ENCODE measurements around the gene KIF21B. TPM values are rescaled to one million over a fixed set of nuclear protein-coding genes. Genes with fewer than 3 reads are reported as not detected.
"Not testable (repeated sequence)": the region's sequence is repeated elsewhere in the genome, so short reads cannot be mapped to it uniquely, and the experiment has no call there.

Gene KIF21B
- total RNA-seq, 1 donor from 2014 or later, result 0.43 TPM

DNA sequence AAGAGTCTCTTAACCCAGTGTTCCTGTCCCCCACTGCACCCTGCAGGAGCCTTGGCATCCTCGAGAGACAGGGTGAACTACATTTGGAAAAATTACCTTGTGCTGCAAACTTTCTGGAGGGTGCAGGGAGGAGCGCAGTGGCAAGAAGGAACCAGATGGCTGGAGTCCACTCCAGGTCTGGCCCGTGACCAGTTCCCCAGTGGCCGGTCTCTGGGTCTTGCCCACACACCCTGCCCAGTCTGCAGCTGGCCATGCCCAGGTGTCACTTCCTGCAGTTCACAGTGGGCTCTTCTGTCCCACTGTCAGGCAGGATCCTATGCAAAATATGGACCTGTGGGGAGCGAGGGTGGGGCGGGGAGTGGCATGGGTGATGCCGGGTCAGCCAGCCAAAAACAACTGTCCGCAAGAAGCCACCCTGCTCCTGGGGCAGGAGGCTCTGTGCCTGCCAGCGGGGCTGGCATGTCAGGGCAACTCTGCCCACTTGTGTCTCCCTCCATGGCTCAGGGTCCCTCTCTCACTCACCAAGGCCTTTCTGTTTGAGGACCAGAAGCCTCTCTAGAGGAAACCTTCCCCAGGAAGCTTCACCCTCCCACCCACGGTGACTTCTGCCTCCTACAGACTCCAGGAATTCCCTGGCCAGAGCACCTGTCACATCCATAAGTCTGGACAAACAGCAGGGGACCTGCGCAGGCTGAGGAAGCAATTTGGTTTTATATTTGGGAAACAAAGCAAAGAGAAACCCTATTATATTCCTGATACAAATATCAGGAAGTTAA lies 55.6 kb downstream of the KIF21B start:
- ATAC-seq (no peak), DNase-seq (ENCODE audit: missing footprints) (no peak)
- intact Hi-C loops (cut with DNase I), result no loop called here

- intact Hi-C loops (cut with DNase I), result no loop called here
Measured at GRCh38 chr1:200966934-200967333, 56.6 kb downstream of the KIF21B start.

DNA sequence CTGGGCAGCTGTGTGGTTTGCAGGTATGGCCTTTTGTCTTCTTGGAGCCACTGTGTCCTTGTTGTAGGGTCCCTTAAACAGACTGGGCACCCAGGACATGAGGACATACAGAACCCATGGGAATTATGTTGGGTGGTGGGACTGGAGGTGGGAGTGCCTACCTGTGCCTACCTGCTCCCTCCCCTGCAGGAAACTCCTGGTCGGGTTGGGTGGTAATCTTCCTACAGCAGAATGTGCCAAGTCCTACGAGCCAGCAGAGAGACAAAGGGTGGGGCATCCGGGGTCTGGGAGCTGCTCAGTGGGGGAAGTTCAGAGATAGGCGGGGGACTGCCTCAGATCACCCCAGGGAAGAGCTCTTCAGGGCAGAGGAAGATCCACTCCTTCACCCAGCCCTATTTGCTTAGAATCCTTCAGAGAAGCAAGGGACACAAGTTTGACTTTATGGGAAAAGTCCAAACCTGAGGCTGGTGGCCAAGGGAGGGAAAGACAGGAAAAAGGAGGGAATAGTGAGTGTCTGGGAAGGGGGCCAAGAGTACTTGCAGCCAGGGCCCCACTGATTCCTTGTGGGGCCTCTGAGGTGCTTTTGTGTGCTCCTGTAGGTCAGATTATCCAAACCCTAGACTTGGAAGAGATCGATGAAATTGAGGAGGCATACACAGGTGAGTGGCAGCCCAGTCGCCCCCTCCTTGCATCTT lies 58.3 kb downstream of the KIF21B start:
- ATAC-seq, result no peak
- DNase-seq (ENCODE audit: missing footprints), result no peak
- intact Hi-C loops (cut with DNase I), result no loop called here

More at GRCh38 chr1:200966934-200967333, 56.6 kb downstream of the KIF21B start:
- ATAC-seq, result no peak
- DNase-seq (ENCODE audit: missing footprints), result no peak

GRCh38 chr1:200963888-200964287 lies 59.6 kb downstream of the KIF21B start:
- ATAC-seq; DNase-seq (ENCODE audit: missing footprints); intact Hi-C loops (cut with DNase I): not testable (repeated sequence)

DNA sequence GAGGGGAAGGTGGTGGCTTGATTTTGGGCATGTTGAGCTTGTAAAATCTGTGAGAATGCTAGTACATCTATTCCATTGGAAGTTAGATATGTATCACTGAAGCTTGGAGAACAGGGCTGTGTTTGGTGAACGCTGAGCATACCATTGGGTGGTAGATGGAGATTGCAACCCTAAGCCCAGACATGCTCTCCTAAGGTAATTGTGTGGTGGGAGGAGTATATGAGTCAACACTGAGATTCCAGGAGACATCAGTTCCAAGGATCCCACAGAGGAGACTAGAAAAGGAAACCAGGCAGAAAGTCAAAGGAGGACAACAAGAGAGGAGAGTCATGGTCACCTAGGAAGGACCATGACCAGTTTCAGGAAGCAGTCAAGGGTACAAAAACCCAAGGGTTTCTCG lies 60.4 kb downstream of the KIF21B start:
- DNase-seq (ENCODE audit: missing footprints), result no peak
- intact Hi-C loops (cut with DNase I), result no loop called here

GRCh38 chr1:200962631-200963030 lies 60.9 kb downstream of the KIF21B start:
- no peak for ATAC-seq
- intact Hi-C loops (cut with DNase I), result no loop called here
- DNase-seq (ENCODE audit: missing footprints), result no peak

More for the DNA sequence above, 60.4 kb downstream of the KIF21B start:
- ATAC-seq, result no peak

GRCh38 chr1:200962151-200962550 lies 61.4 kb downstream of the KIF21B start:
- intact Hi-C loops (cut with DNase I); DNase-seq (ENCODE audit: missing footprints); ATAC-seq: not testable (repeated sequence)

DNA sequence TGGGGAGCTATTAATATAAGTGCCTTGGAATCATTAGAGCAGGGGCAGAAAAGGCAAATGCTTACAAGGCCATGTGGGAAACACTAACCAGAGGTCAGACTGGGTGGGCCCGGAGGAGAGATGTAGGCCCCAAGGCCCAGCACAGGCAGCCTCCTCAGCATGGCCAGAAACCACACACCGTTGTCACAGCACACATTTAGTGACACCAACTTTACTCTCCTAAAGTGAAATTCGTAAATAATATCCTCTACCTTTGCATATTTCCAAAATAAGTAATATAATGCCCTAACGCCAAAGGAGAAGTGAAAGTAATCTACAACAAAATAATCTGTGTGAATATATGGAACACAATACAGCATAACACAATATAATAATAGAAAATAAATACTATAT lies 62.6 kb downstream of the KIF21B start:
- intact Hi-C loops (cut with DNase I), result no loop called here
- ATAC-seq (no peak), DNase-seq (ENCODE audit: missing footprints) (no peak)

DNA sequence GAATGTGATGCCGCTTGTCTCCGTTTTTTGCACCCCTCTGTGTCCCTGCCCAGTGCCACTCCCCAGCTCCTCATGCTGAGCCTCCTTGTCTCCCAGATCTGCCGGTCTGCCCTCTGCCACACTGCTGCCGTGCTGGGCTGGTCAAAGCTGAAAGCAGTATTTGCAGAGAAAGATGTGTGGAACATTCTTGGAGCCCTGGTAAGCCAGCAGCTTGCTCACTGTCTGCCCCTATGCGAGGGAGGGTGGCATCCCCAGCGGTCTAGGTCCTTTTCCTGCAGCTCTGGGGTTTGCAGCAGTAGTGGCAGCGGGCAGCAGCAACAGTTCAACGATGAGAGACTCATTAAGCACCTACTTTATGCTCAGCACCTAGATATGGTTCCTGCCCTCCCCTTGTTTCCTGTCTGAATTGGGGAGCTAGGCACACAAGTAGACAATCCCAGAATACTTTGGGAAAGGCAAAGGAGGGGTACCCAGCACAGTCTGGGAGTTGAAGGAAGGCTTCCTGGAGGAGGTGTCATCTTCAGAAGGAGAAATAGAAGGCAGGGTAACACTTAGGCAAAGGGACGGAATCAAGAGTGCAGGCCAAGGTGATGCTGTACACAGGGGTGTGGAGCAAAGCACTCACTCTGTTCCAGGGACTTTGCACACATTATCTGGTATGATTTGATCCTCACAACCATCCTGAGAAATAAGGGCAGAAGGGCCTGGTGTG lies 63.1 kb downstream of the KIF21B start:
- DNase-seq (ENCODE audit: missing footprints), result no peak
- intact Hi-C loops (cut with DNase I), result no loop called here

GRCh38 chr1:200959411-200959921 lies 64.0 kb downstream of the KIF21B start:
- intact Hi-C loops (cut with DNase I), result no loop called here
- DNase-seq (ENCODE audit: missing footprints), result no peak
- no peak for ATAC-seq

More for the DNA sequence above, 63.1 kb downstream of the KIF21B start:
- ATAC-seq, result no peak

- intact Hi-C loops (cut with DNase I), result no loop called here
- no peak for DNase-seq (ENCODE audit: missing footprints)
Measured at GRCh38 chr1:200958597-200958996, 64.9 kb downstream of the KIF21B start.

DNA sequence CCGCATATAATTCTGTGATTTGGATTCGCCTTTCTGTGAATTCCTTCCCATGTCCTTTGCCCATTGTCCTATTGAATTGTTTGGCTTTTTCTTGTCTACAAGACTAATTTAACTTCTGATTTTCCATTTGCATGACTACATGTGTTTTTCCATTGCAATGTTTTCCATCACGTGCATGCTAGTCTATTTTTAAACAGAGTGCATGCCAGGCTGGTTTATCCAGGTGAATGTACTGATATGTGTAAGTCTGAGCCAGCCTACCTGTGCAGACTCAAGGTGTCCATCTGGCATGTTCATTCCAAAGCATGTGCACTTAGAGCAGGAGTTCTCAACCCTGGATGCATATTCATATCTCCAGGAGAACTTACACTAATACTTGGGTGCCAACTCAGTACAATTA lies 69.1 kb downstream of the KIF21B start:
- ATAC-seq (no peak), DNase-seq (ENCODE audit: missing footprints) (no peak)
- intact Hi-C loops (cut with DNase I), result no loop called here

More at GRCh38 chr1:200958597-200958996, 64.9 kb downstream of the KIF21B start:
- ATAC-seq, result no peak

- no peak for DNase-seq (ENCODE audit: missing footprints)
- ATAC-seq, result no peak
- intact Hi-C loops (cut with DNase I), result no loop called here
Measured at GRCh38 chr1:200951016-200951415, 72.5 kb downstream of the KIF21B start.

- intact Hi-C loops (cut with DNase I), result no loop called here
- ATAC-seq (no peak), DNase-seq (ENCODE audit: missing footprints) (no peak)
Measured at GRCh38 chr1:200949626-200950025, 73.9 kb downstream of the KIF21B start.

- DNase-seq (ENCODE audit: missing footprints), result no peak
- intact Hi-C loops (cut with DNase I), result no loop called here
- ATAC-seq, result no peak
Measured at GRCh38 chr1:200947059-200947566, 76.4 kb downstream of the KIF21B start.

GRCh38 chr1:200945111-200945510 lies 78.4 kb downstream of the KIF21B start:
- intact Hi-C loops (cut with DNase I), result no loop called here
- ATAC-seq (no peak), DNase-seq (ENCODE audit: missing footprints) (no peak)

- intact Hi-C loops (cut with DNase I), result no loop called here
- DNase-seq (ENCODE audit: missing footprints) (no peak), ATAC-seq (no peak)
Measured at GRCh38 chr1:200938955-200939354, 84.6 kb downstream of the KIF21B start.

- ATAC-seq; DNase-seq (ENCODE audit: missing footprints); intact Hi-C loops (cut with DNase I): not testable (repeated sequence)
Measured at GRCh38 chr1:200935286-200935962, 88.1 kb downstream of the KIF21B start.
